GM19351 (cell line): ENCODE measurements around the gene RAPGEF6.
"Not testable (repeated sequence)": the region's sequence is repeated elsewhere in the genome, so short reads cannot be mapped to it uniquely, and the experiment has no call there.

Experiments
- ATAC-seq: cut with Tn5 transposase; IDR thresholded peaks from one replicate; pipeline ENCODE4 v1.9.1; 2021; ENCODE audit warnings: mild to moderate bottlenecking, moderate library complexity; ENCODE audit not compliant: unreplicated experiment

Gene RAPGEF6

DNA sequence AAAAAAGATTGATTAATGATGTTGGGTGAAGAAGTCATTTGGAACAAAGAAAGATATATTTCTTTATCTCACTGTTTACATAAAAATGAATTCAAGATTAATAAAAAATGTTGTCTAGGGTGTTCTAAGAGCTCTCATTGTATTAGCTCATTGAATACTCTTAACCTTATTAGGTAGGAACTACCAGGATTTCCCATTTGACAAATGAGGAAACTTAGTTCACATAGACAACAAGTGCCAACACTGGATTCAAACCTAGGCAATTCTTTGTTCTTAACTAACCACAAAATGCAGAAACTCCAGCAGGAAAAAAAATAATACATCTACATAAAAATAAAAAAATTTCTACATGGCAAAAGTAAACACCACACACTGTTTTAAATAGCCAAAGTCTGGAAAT lies 175.8 kb downstream of the RAPGEF6 start:
- ATAC-seq, result no peak

DNA sequence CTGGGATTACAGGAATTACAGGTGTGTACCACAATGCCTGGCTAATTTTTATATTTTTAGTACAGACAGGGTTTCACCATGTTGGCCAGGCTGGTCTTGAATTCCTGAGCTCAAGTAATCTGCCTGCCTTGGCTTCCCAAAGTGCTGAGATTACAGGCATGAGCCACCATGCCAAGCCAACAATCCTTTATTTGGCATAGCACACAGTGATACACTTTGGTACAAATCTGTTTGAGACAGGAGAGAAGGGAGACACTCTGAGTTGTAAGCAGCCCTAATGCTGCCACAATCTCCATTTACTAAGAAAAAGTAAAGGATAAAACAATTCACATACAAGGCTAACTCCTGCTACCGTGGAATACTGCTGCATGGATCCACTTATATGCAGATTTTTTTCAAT lies 177.8 kb downstream of the RAPGEF6 start:
- no peak for ATAC-seq

DNA sequence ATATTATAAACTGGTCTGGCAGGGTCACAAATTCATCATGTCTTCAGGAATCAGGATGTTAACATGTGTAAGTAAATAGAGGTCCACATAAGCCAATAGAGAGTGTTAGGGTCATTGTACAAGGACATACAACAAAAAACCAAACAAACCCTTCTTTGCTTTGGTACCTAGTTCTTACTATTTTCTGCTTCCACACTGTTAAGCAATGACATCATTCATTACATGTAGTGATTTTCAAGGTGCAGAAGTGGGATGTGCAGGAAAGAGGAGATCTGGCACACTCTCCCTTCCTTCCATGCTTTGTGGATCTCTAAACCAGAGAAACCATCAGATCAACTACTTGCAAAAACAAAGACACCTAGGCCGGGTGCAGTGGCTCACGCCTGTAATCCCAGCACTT lies 184.1 kb downstream of the RAPGEF6 start:
- no peak for ATAC-seq

DNA sequence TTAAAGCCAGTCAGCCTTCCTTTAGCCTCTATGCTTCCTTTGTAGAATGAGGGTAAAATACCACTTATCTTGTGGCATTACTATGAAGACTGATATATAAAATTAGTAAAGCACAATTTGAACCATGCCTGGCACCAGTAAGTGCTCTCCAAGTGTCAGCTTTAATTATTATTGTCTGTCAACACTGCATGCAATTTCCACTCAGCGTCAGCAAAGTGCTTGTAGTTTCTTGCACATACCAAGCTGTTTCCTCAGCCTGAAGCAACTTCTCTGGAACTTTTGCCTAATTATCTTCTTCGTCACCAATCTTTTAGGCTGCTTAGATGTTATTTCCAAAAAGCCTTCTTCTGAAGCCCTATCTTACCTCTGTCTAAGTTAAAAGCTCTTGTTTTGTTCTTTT lies 193.8 kb downstream of the RAPGEF6 start:
- ATAC-seq, result no peak

DNA sequence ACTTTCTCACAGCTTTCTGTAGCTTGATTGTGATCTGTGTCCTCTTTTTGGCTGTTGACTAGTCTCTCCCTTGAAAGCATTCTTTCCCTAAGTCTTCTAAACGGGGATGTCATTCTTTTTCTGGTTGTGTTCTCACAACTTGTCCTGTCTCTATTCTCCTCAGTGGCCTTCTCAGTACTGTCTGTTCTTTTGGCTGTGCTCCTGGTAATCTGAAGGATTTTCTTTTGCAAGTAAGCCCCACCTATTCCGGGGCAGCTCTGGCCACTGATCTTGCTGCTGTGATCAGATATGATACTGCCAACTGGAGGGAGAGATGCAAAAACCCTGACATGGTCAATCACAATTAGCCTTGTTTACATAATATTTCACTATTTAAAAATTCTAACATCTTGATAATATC lies 198.9 kb downstream of the RAPGEF6 start:
- ATAC-seq, result no peak

DNA sequence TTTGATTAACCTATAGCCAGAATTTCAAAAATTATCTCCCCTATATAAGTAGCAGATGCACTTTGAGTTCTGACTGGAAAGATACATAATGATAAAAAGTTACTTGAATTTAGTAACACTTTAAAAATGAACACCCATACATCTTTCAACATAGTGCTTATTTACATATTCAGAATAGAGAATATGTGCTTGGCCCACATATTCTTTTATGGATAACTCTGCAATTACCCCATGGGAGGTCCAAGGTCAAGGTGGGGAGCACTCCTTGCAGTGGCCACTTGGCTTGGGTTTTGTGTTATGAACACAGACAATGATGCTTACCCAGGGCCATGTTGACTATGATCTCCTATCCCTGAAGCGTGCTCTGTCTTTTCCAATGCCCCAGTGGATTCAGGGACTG lies 201.9 kb downstream of the RAPGEF6 start:
- ATAC-seq, result no peak

DNA sequence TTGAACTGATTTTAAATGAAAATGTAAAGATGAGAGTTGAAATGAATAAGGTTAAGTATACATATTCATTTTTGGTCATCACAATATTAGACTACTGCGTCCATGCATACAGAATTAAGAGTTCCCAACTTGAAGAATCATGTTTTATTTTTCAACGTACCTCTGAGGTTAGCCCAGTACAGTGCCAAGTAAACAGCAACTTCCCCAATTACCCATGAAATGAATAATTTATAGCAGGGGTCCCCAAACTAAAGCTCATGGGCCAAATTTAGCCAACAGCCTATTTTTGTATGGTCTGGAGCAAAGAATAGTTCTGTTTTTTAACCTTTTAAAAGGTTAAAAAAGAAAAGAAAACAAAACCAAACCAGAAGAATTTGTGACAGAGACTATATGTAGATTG lies 203.2 kb downstream of the RAPGEF6 start:
- ATAC-seq, result no peak

DNA sequence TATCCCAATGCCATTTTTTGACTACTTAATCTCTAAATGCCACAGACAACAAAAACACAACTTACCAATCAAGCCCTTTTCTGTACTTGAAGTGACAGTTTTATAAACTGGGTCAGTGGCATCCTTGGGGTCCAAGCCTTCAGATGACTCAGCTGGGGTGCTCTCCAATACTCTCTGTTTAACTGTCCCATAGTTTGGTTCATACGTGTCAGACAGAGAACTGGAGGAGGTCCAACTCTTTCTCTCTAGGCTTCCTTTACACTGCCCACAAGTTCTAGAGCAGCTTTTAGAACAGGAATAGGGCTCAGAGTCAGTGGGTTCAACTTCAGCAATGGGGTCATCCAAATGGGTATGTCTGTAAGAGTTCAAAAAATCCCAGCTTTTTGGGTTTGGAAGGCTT lies 204.2 kb downstream of the RAPGEF6 start:
- ATAC-seq, result no peak

DNA sequence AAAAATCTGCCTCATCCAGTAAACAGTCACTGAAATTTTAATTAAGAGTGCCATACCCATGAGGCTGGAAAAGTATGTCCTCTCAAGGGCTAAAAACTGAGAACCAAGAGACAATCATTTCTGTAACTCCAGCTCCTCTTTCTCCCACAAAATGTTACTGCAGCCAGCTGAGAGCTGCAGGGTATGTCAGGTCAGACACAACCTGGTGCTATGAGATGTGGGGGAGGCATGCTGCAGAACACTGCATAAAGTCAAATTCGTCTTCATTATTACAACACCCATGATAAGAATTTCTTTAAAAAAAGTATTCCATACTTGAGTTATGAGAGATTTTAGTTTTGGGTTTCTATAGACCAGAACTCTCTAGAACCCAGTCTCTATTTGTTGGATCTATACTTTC lies 209.0 kb downstream of the RAPGEF6 start:
- no peak for ATAC-seq

DNA sequence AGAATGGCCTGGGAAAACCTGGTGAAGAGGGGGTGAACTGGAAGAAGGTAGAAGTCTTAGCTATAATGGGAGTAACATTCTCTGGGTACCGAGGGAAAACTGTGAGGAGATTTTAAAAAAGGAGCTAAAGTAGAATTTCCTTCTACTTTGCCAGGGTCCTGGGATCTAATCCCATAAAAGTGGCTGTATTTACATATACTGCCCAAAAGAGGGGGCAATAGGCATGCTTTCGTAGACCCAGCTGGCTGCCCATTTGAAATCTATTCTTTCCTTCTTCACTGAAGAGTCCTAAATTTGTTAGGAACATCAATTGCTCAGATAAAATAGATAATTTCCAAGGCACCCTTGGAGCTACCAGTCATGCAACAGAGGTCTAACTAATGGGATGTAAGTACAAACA lies 212.0 kb downstream of the RAPGEF6 start:
- no peak for ATAC-seq

DNA sequence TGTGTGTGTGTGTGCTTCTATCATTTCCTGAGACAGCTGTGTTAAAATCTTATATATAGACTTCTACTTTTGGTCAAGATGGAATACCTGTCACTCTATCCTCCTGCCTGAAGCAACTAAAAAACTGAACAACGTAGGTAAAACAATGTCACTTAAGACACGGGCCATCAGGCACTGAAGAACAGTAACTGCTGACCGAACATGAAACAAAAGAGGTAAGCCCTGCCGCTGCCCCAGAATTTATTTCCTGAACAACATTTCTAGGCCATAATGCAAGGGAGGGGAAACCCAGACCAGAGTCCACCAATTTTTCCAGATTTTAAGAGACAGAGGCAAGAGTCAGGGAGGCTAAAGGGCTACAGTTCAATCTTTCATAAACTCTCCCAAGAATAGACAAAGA lies 215.2 kb downstream of the RAPGEF6 start:
- ATAC-seq, result no peak

DNA sequence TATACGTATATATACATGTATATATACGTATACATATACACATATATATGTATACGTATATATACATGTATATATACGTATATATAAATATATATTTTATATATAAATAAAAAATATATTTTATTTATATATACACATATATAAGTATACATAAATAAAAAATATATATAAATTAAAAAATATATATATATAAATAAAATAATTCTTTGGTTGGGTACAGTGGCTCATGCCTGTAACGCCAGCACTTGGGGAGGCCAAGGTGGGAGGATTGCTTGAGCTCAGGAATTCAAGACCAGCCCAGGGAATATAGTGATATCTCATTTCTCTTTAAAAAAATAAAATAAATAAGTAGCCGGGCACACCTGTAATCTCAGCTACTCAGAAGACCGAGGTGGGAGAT lies 216.2 kb downstream of the RAPGEF6 start:
- ATAC-seq, result no peak

DNA sequence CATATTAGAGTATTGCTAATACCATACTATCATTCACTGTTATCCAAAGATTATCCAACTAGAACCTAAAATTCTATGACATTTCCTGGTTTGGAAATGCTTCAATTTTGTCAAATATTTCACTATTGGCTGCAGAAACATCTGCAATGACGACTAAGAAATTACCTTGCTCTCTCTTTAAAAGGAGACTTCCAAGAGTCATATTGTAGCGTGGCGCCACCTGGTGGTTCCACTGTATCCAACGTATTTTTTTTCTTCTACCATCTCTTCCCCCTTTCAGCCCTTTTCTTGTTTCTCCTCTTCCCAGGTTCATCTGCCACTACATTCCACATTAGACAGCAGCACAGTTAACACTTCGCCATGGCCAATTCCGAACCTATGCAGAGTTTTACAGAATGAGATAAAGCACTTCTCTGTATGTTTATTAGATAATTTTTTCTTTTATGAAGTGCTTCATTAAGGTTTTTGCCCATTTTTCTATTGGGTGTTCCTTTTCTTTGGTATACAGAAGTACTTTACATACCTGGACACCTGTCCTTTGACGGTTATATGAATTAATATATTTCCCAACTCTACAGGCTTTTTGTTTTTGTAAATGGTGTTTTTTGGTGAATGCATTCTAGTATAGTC lies 217.7 kb downstream of the RAPGEF6 start:
- peak; percentile 37 for ATAC-seq

DNA sequence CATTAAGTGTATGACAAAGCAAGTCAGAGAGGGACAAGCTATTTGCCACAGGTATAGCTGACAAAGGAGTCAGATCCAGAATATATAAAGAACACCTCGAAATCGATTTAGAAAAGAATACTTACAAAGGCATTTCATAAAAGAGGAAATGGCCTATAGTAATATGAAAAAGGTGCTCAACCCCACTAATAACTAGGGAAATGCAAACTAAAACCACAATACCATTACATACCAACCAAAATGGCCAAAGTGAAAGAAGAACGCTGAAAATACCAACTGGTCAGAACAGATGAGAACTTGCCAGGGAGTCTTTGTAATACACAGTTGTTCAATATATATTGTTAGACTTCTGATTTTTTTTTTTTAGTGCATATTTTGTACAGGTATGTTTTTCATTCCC lies 218.3 kb downstream of the RAPGEF6 start:
- peak; percentile 77 for ATAC-seq

DNA sequence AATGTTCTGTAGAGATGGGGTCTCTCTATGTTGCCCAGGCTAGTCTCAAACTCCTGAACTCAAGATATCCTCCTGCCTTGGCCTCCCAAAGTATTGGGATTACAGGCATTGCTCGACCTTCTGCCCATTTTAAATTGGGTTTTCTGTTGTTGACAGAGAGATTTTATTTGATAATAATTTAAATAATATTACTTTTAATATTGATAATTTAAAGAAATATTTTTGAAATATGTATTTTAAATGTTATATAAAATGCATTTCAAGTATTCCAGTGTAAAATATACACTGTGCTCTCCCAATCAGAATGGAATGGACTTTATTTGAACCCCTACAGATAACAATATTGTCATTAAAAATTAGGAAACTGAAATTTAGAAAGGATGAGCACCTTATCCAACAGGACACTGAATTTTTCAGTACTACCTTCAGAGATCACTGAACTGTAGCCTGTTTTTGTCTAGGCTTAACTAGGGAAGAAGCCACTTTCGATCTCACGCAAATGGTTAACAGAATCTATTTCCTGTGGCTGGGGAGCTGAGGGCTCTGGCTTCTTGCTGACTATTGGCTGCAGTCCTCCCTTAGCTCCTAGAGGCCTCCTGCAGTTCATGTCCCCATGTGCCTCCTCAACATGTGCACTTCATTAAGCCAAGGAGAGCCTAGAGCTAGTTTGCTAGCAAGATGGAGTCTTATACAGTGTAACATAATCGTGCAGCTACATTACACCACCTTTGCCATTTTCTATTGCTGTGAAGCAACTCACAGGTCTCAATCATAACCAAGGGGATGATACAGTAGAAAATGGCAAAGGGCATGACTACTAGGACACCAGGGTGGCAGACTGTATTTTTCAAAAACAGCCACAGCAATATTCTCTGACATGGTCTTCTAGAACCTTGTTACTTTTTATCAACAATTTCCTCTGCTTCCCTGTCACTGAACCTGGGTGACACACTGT lies 221.1 kb downstream of the RAPGEF6 start:
- peak; percentile 70 for ATAC-seq

DNA sequence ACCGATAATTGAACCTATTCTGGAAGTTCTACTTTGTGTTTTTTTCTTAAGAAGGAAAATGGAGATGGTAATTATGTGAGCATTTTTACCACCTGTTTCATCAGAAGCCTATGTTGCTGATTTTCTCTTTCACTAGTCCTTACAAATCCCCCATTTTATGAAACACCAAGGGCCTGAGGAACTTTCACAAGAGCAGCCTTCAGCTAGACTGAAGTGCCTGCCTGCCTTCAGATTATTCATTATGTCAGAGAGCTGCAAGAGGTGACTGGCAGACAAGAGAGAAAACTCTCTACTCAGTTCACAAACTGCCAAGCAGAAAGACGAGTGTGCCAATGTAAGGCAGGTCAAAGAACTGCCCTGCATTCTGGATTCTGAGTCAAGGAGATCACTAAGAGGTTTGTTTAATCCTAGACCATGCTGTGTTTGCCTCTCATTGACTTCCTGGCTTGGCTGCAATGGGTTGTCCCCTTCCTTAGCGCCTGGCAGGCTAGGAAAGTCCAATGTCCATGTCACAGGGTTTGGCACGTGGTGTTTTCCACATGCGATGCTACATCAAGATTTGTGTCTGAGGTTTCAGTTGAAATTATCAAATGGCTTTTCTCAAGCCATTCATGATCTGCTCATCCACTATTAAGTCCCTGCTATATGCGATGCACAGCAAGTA lies 227.9 kb downstream of the RAPGEF6 start:
- ATAC-seq, result no peak

DNA sequence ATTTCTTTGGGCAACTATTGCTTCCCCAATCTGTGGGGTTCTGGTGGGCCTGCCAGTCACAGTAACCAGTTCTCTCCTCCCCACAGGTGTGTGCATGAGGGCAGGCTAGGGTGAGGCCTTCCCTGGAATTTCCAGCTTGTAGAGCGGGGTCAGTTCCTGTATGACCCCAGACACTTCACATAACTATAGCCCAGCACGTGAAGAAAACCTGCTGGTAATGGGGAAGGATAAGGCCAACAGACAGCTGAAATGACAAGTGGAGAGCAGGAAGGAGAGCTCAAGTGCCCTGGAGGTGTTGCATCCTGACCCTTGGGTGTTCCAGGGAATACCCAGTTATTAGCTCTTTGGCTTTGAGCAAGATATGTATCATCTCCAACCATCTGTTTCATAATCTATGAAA lies 229.0 kb downstream of the RAPGEF6 start:
- ATAC-seq, result no peak

DNA sequence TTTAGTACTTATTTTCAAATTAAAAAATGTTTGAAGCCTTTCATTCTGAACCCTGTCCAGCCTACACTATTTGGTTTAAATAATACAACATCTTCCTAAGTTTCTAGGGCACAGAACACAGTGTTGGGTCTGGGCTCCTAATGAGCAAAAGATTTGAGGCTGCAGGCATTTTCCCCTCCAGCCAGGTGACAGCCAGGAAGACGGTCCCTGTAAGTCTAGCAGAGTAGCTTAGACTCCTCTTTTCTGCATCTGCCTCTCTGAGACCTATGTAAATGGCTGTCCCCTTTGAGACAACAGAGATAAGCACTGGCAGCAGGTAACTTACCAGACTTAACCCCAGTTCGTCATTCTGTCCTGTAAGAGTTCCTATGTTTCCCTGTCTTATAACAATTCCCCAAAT lies 229.4 kb downstream of the RAPGEF6 start:
- no peak for ATAC-seq

DNA sequence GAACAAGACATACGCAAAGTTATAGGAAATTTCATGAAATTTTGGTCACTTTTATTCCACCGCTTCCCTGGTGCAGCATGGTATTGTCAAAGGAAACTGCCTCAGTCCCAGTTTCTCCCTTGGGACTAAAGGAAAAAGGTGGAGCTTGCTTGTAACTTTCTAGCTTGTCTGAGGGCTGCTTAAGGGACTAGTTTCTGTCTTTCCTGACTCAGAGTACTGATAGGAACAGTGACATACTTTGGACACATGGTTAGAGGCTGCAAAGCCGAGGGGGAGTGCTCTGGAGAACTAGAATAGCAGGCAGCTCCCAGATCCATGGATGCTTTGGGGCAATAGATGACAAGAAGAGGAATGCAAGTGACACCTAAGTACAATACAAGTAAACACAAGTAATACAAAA lies 234.4 kb downstream of the RAPGEF6 start:
- ATAC-seq, result no peak

DNA sequence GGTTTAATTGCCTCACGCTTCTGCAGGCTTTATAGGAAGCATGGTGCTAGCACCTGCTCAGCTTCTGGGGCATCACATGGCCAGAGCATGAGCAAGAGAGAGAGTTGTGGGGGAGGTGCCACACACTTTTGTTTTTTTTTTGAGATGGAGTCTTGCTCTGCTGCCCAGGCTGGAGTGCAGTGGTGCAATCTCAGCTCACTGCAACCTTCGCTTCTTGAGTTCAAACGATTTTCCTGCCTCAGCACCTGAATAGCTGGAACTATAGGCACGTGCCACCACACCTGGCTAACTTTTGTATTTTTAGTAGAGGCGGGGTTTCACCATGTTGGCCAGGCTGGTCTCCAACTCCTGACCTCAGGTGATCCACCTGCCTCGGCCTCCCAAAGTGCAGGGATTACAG lies 236.0 kb downstream of the RAPGEF6 start:
- not testable (repeated sequence) for ATAC-seq

DNA sequence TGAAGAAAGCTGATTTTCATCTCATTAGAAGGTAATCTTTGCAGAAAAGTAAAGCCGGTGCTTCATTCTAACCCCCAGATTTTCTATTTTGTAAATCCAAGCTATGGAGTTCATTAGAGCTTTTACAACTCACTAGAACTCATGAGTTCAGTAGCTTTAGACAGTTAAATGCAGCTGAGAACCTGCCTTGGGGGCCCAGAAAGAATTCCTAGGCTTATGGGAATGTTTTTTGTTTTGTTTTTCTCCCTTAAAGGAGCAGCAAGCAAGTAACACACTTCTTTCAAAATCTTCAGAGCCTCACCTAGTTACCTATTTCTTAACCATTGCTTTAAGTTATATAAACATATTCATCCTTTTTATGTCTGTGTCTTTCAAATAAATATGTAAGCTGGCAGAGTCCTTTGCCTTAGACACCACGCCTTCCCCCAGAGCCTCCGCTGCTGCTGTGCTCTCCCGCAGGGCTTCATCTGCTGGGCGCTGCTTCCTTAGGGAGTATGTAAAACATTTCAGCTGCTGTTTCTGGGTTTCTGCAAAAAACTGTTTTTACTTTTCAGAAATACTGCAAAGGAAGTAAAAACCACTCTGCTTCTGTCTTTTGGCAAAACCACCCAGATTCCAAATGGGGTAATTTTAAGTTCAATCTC lies 238.3 kb downstream of the RAPGEF6 start:
- ATAC-seq, result no peak
